PC-3 (cell line): ENCODE data around the gene TOB2.

ENCODE experiments used
- EZH2 ChIP-seq: fragments of 300-600 bp; sonication (generic); IDR thresholded peaks from one replicate; pipeline ENCODE4 v1.6.1; 2017; ENCODE audit warnings: antibody characterized with exemption, mild to moderate bottlenecking, low read length; ENCODE audit not compliant: unreplicated experiment
- TF ChIP-seq, protein P1 (sequence below): fragments of 300-600 bp; sonication (generic); conservative IDR thresholded peaks from 2 replicates; pipeline ENCODE4 v1.5.1; 2017; ENCODE audit warnings: antibody characterized with exemption, low read depth, mild to moderate bottlenecking, low read length

GRCh38 chr22:41448189-41448808, 1.7 kb upstream of the TOB2 start:
- TF ChIP-seq, protein P1, sequence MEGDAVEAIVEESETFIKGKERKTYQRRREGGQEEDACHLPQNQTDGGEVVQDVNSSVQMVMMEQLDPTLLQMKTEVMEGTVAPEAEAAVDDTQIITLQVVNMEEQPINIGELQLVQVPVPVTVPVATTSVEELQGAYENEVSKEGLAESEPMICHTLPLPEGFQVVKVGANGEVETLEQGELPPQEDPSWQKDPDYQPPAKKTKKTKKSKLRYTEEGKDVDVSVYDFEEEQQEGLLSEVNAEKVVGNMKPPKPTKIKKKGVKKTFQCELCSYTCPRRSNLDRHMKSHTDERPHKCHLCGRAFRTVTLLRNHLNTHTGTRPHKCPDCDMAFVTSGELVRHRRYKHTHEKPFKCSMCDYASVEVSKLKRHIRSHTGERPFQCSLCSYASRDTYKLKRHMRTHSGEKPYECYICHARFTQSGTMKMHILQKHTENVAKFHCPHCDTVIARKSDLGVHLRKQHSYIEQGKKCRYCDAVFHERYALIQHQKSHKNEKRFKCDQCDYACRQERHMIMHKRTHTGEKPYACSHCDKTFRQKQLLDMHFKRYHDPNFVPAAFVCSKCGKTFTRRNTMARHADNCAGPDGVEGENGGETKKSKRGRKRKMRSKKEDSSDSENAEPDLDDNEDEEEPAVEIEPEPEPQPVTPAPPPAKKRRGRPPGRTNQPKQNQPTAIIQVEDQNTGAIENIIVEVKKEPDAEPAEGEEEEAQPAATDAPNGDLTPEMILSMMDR: no peak
- TF ChIP-seq EZH2: no peak
